SU-DHL-6 (cell line): ENCODE results near the gene PLEKHM2.

Experiments
- H2AFZ ChIP-seq: fragments of 200-600 bp; sonication (generic); 2 replicates; pipeline ENCODE4 v1.6.1; 2014; ENCODE audit warnings: low read depth, mild to moderate bottlenecking, moderate library complexity, mixed read lengths, antibody characterized with exemption, low read length; ENCODE audit not compliant: severe bottlenecking
- H3F3A ChIP-seq: fragments of 200-600 bp; shearing (Covaris generic); 2 replicates; pipeline ENCODE4 v1.6.0; 2016; ENCODE audit warnings: antibody characterized with exemption, mild to moderate bottlenecking; ENCODE audit not compliant: insufficient read depth
- H3K27ac ChIP-seq: fragments of 200-600 bp; sonication (generic); 2 replicates; pipeline ENCODE4 v1.5.1; 2016; ENCODE audit warnings: low read depth, mild to moderate bottlenecking, low read length, moderate library complexity, mixed read lengths
- H3K27me3 ChIP-seq: fragments of 200-600 bp; sonication (generic), shearing (Covaris generic); 2 replicates; pipeline ENCODE4 v1.6.0; 2014; ENCODE audit warnings: mild to moderate bottlenecking, low read length
- H3K36me3 ChIP-seq: fragments of 200-600 bp; sonication (generic); 2 replicates; pipeline ENCODE4 v1.6.1; 2014; ENCODE audit warnings: mild to moderate bottlenecking, low read length, mixed read lengths
- H3K4me2 ChIP-seq: fragments of 300-600, 200-600 bp; shearing (Covaris generic), sonication (generic); 2 replicates; pipeline ENCODE4 v1.6.0; 2014; ENCODE audit warnings: low read length, low read depth, mild to moderate bottlenecking; ENCODE audit not compliant: poor library complexity, severe bottlenecking
- H3K4me3 ChIP-seq: fragments of 200-600 bp; sonication (generic); 2 replicates; pipeline ENCODE4 v1.5.1; 2014; ENCODE audit warnings: antibody characterized with exemption, low read length, mild to moderate bottlenecking, mixed read lengths; ENCODE audit not compliant: insufficient read depth, poor library complexity, severe bottlenecking
- H3K79me2 ChIP-seq: fragments of 200-600 bp; sonication (generic); 2 replicates; pipeline ENCODE4 v1.6.1; 2014; ENCODE audit warnings: mild to moderate bottlenecking, low read length, moderate library complexity; ENCODE audit not compliant: insufficient read depth
- H3K9ac ChIP-seq: fragments of 200-600 bp; sonication (generic); 2 replicates; pipeline ENCODE4 v1.7.0; 2014; ENCODE audit warnings: mild to moderate bottlenecking, low read length
- H3K9me2 ChIP-seq: fragments of 200-600 bp; sonication (generic); replicated peaks from 2 replicates; pipeline ENCODE4 v1.6.1; 2014; ENCODE audit warnings: low read length; ENCODE audit not compliant: insufficient read depth
- H3K9me3 ChIP-seq: fragments of 200-600 bp; sonication (generic); 2 replicates; pipeline ENCODE4 v1.6.1; 2014; ENCODE audit warnings: low read length, mixed read lengths; ENCODE audit not compliant: insufficient read depth
- H4K20me1 ChIP-seq: fragments of 200-600 bp; sonication (generic); 2 replicates; pipeline ENCODE4 v1.6.1; 2014; ENCODE audit warnings: low read depth, mild to moderate bottlenecking, antibody characterized with exemption, low read length, moderate library complexity, mixed read lengths
- CTCF ChIP-seq: fragments of 200-600 bp; sonication (generic); IDR thresholded peaks from one replicate; pipeline ENCODE4 v1.5.1; 2017; ENCODE audit warnings: antibody characterized with exemption, mild to moderate bottlenecking, low read length, moderate library complexity; ENCODE audit not compliant: insufficient read depth, poor library complexity, severe bottlenecking
- EZH2phosphoT487 ChIP-seq: fragments of 200-600 bp; sonication (generic), shearing (Covaris generic); conservative IDR thresholded peaks from 2 replicates; pipeline ENCODE4 v1.6.1; 2018; ENCODE audit warnings: mild to moderate bottlenecking, antibody characterized with exemption, low read length, moderate library complexity, mixed read lengths

PLEKHM2 gene

GRCh38 chr1:15717418-15718125 lies 33.5 kb downstream of the PLEKHM2 start:
- H3K27ac ChIP-seq = no peak overlapping the region
- H4K20me1 ChIP-seq = no peaks in the 10 kb centered on the region
- no peaks in the 10 kb centered on the region for H3K36me3 ChIP-seq
- TF ChIP-seq CTCF (no peak), EZH2phosphoT487 (no peak)
- no peaks in the 10 kb centered on the region for H3K27me3 ChIP-seq
- no peaks in the 10 kb centered on the region for H3K9me3 ChIP-seq
- H3K4me3 ChIP-seq = no peak overlapping the region
- no peak overlapping the region for H3K9ac ChIP-seq
- H3F3A ChIP-seq = no peaks in the 10 kb centered on the region
- H3K79me2 ChIP-seq = no peaks in the 10 kb centered on the region
- no peak overlapping the region for H3K4me2 ChIP-seq
- no peak overlapping the region for H2AFZ ChIP-seq
- H3K9me2 ChIP-seq = no peaks in the 10 kb centered on the region

- no peak overlapping the region for H3K27ac ChIP-seq
- no peak overlapping the region for H2AFZ ChIP-seq
- H3K27me3 ChIP-seq = no peaks in the 10 kb centered on the region
- no peak overlapping the region for H3K4me2 ChIP-seq
- H3K79me2 ChIP-seq = no peaks in the 10 kb centered on the region
- no peaks in the 10 kb centered on the region for H3K36me3 ChIP-seq
- no peaks in the 10 kb centered on the region for H4K20me1 ChIP-seq
- no peak for TF ChIP-seq CTCF
- no peak for TF ChIP-seq EZH2phosphoT487
- no peak overlapping the region for H3K9ac ChIP-seq
- H3K9me3 ChIP-seq = no peaks in the 10 kb centered on the region
- H3K9me2 ChIP-seq = no peaks in the 10 kb centered on the region
- no peak overlapping the region for H3K4me3 ChIP-seq
- no peaks in the 10 kb centered on the region for H3F3A ChIP-seq
These were observed 34.1 kb downstream of the PLEKHM2 start for GRCh38 chr1:15718199-15718601.

GRCh38 chr1:15719381-15720120 lies 35.4 kb downstream of the PLEKHM2 start:
- H4K20me1 ChIP-seq = no peaks in the 10 kb centered on the region
- H3K79me2 ChIP-seq = no peaks in the 10 kb centered on the region
- no peak overlapping the region for H3K9ac ChIP-seq
- no peak overlapping the region for H3K4me2 ChIP-seq
- no peak overlapping the region for H3K4me3 ChIP-seq
- H3F3A ChIP-seq = no peaks in the 10 kb centered on the region
- no peak overlapping the region for H2AFZ ChIP-seq
- H3K27ac ChIP-seq = no peak overlapping the region
- no peaks in the 10 kb centered on the region for H3K27me3 ChIP-seq
- no peak for TF ChIP-seq EZH2phosphoT487
- no peaks in the 10 kb centered on the region for H3K9me2 ChIP-seq
- no peaks in the 10 kb centered on the region for H3K9me3 ChIP-seq
- H3K36me3 ChIP-seq = no peaks in the 10 kb centered on the region

GRCh38 chr1:15720861-15721260 lies 36.7 kb downstream of the PLEKHM2 start:
- Histone ChIP-seq H3K79me2 (no peaks in the 10 kb centered on the region), H3K4me3 (no peak overlapping the region), H3K36me3 (no peaks in the 10 kb centered on the region), H3K27me3 (no peaks in the 10 kb centered on the region), H3K9ac (no peak overlapping the region), H3K9me2 (no peaks in the 10 kb centered on the region), H3K27ac (no peak overlapping the region), H3K9me3 (no peaks in the 10 kb centered on the region), H4K20me1 (no peaks in the 10 kb centered on the region), H2AFZ (no peak overlapping the region), H3F3A (no peaks in the 10 kb centered on the region), H3K4me2 (no peak overlapping the region)
- TF ChIP-seq CTCF (no peak), EZH2phosphoT487 (no peak)
